IMR-90 (cell line): ENCODE results near the gene MISP3. TPM values are rescaled to one million over a fixed set of nuclear protein-coding genes. Genes with fewer than 3 reads are reported as not detected.
A peak's percentile ranks its signal among the peaks of the same experiment; 100 is the strongest.

Experiments used
- ATAC-seq: fragments of 200-7000 bp; cut with Tn5 transposase; 2 replicates; pipeline ENCODE4 v1.9.1; 2020; ENCODE audit warnings: low read depth, mild to moderate bottlenecking, moderate library complexity
- BruUV-seq: library from RNA; stranded (reverse); fragments of 400-500 nt; replicated peaks from 2 replicates; lab custom pipeline; 2021; lab: Mats Ljungman, UMichigan
- CTCF ChIA-PET: fragments of 300-600 bp; formaldehyde crosslinking; extraction: SDS; loops from one replicate; lab custom pipeline; 2021; ENCODE audit warnings: antibody characterized with exemption; lab: Yijun Ruan, JAX
- POLR2A ChIA-PET: fragments of 300-600 bp; sonication (Branson Sonifier 250); formaldehyde crosslinking; loops from one replicate; lab custom pipeline; 2022; ENCODE audit warnings: antibody characterized with exemption; ENCODE audit not compliant: unreplicated experiment; lab: Charles Lee
- DNase-seq: peaks from one replicate; pipeline ENCODE4 v3.0.0; 2013
- H2AFZ ChIP-seq: replicated peaks from 2 replicates; pipeline ENCODE3; 2013; ENCODE audit warnings: low read length, mild to moderate bottlenecking; ENCODE audit not compliant: poor library complexity
- H2AK5ac ChIP-seq: 2 replicates; pipeline ENCODE4 v1.6.1; 2013; ENCODE audit warnings: low read depth, low read length, inconsistent platforms
- H2AK9ac ChIP-seq: replicated peaks from 2 replicates; pipeline ENCODE3; 2013; ENCODE audit warnings: mild to moderate bottlenecking, low read depth, low read length, moderate library complexity; ENCODE audit not compliant: poor library complexity
- H2BK120ac ChIP-seq: 2 replicates; pipeline ENCODE4 v1.6.1; 2013; ENCODE audit warnings: low read depth, low read length, inconsistent platforms
- H2BK15ac ChIP-seq: 3 replicates; pipeline ENCODE4 v1.6.1; 2013; ENCODE audit warnings: low read depth, low read length, inconsistent platforms
- H2BK20ac ChIP-seq: 2 replicates; pipeline ENCODE4 v1.6.1; 2013; ENCODE audit warnings: low read depth, mild to moderate bottlenecking, inconsistent platforms, low read length, moderate library complexity
- H2BK5ac ChIP-seq: 2 replicates; pipeline ENCODE4 v1.6.1; 2013; ENCODE audit warnings: mild to moderate bottlenecking, low read depth, low read length, inconsistent platforms; ENCODE audit not compliant: poor library complexity, severe bottlenecking
- H3K14ac ChIP-seq: replicated peaks from 2 replicates; pipeline ENCODE4 v1.6.1; 2013; ENCODE audit warnings: low read depth, low read length, inconsistent platforms
- H3K18ac ChIP-seq: 2 replicates; pipeline ENCODE4 v1.6.1; 2013; ENCODE audit warnings: low read depth, low read length, control low read depth
- H3K23ac ChIP-seq: 2 replicates; pipeline ENCODE4 v1.6.1; 2013; ENCODE audit warnings: low read depth, low read length, inconsistent platforms
- H3K27ac ChIP-seq: 2 replicates; pipeline ENCODE4 v1.5.1; 2013; ENCODE audit warnings: mild to moderate bottlenecking, control low read depth, low read length; ENCODE audit not compliant: insufficient read depth
- H3K27me3 ChIP-seq: 2 replicates; pipeline ENCODE4 v1.6.1; 2013; ENCODE audit warnings: low read length; ENCODE audit not compliant: control insufficient read depth, insufficient read depth
- H3K36me3 ChIP-seq: 2 replicates; pipeline ENCODE4 v1.6.1; 2013; ENCODE audit warnings: low read length, mixed read lengths; ENCODE audit not compliant: control insufficient read depth, insufficient read depth
- H3K4ac ChIP-seq: 2 replicates; pipeline ENCODE4 v1.6.1; 2013; ENCODE audit warnings: low read depth, low read length, inconsistent platforms
- H3K4me1 ChIP-seq: 2 replicates; pipeline ENCODE4 v1.6.1; 2013; ENCODE audit warnings: low read length, mixed read lengths; ENCODE audit not compliant: control insufficient read depth, insufficient read depth
- H3K4me2 ChIP-seq: 2 replicates; pipeline ENCODE4 v1.6.1; 2013; ENCODE audit warnings: low read depth, mild to moderate bottlenecking, control low read depth, low read length, moderate library complexity
- H3K4me3 ChIP-seq: 2 replicates; pipeline ENCODE4 v1.5.1; 2013; ENCODE audit warnings: low read depth, mild to moderate bottlenecking, control low read depth, low read length, moderate library complexity; ENCODE audit not compliant: insufficient read depth
- H3K56ac ChIP-seq: 2 replicates; pipeline ENCODE4 v1.6.1; 2013; ENCODE audit warnings: low read length, inconsistent platforms; ENCODE audit not compliant: insufficient read depth; ENCODE audit errors: extremely low read depth
- H3K79me1 ChIP-seq, 2 experiments: 2 replicates each; pipeline ENCODE4 v1.6.1; 2013; ENCODE audit warnings: low read length in 2 of 2, inconsistent platforms in 1 of 2, low read depth in 1 of 2
- H3K9ac ChIP-seq: 2 replicates; pipeline ENCODE4 v1.6.1; 2013; ENCODE audit warnings: low read depth, low read length, control low read depth
- H3K9me1 ChIP-seq: 2 replicates; pipeline ENCODE4 v1.6.1; 2013; ENCODE audit warnings: low read length, inconsistent platforms; ENCODE audit not compliant: insufficient read depth
- H3K9me3 ChIP-seq: 2 replicates; pipeline ENCODE4 v1.6.1; 2013; ENCODE audit warnings: low read length; ENCODE audit not compliant: control insufficient read depth, insufficient read depth
- H4K20me1 ChIP-seq: 2 replicates; pipeline ENCODE4 v1.6.1; 2013; ENCODE audit warnings: low read length, inconsistent platforms; ENCODE audit not compliant: insufficient read depth
- H4K5ac ChIP-seq: 2 replicates; pipeline ENCODE4 v1.6.1; 2013; ENCODE audit warnings: mild to moderate bottlenecking, low read depth, low read length, control low read depth
- H4K8ac ChIP-seq, 2 experiments: 2 replicates each; pipeline ENCODE4 v1.6.1; 2013; ENCODE audit warnings: low read depth in 2 of 2, low read length in 2 of 2, control low read depth in 1 of 2, inconsistent platforms in 1 of 2
- H4K91ac ChIP-seq: 2 replicates; pipeline ENCODE4 v1.6.1; 2013; ENCODE audit warnings: low read depth, low read length, inconsistent platforms; ENCODE audit not compliant: insufficient read depth
- BHLHE40 ChIP-seq: fragments of 150-350 bp; IDR thresholded peaks from 2 replicates; pipeline ENCODE4 v1.6.1; 2016; ENCODE audit warnings: mild to moderate bottlenecking, low read depth, low read length
- CEBPB ChIP-seq: IDR thresholded peaks from 2 replicates; pipeline ENCODE4 v1.6.1; 2012; ENCODE audit warnings: low read depth, low read length, improper control_type of control experiment
- ELK1 ChIP-seq: fragments of 150-350 bp; IDR thresholded peaks from 2 replicates; pipeline ENCODE4 v1.6.1; 2016; ENCODE audit warnings: low read depth, mild to moderate bottlenecking, low read length, moderate library complexity, borderline replicate concordance
- FOS ChIP-seq: fragments of 150-350 bp; IDR thresholded peaks from 2 replicates; pipeline ENCODE4 v1.6.1; 2016; ENCODE audit warnings: low read depth, low read length
- MAZ ChIP-seq: IDR thresholded peaks from 2 replicates; pipeline ENCODE4 v1.6.1; 2012; ENCODE audit warnings: low read depth, mild to moderate bottlenecking, low read length, improper control_type of control experiment, moderate library complexity, borderline replicate concordance
- WGBS, 2 experiments: methylation state at CpG; one replicate each; pipeline versions ENCODE4 v1.1.5 to v1.1.7; 2013; ENCODE audit warnings: missing lambda C conversion rate in 2 of 2; ENCODE audit not compliant: insufficient read length in 1 of 2; ENCODE audit errors: extremely low coverage in 2 of 2; 5-methylcytosine and 5-hydroxymethylcytosine counted together
- dilution Hi-C: fragments of 300-500 bp; cut with HindIII; formaldehyde crosslinking; loops from one replicate; pipeline ENCODE4 v1.14.3; 2018; ENCODE audit warnings: low sequenced_read_pairs; ENCODE audit not compliant: unreplicated experiment
- in situ Hi-C: fragments of 300-500 bp; cut with MboI; formaldehyde crosslinking; loops from 3 replicates; pipeline ENCODE4 v1.14.3; 2019; ENCODE audit warnings: low sequenced_read_pairs, inconsistent platforms, mixed read lengths
- intact Hi-C: fragments of 100-400 bp; cut with micrococcal nuclease; formaldehyde crosslinking; loops from 2 replicates; pipeline ENCODE4 v1.10.0; 2022
- polyA plus RNA-seq, 3 experiments: library from polyadenylated mRNA; depleted of rRNA; stranded (reverse); fragments of >200 nt; gene quantifications; 2 replicates each; pipeline ENCODE4 v1.2.3, GENCODE V29; 2012; ENCODE audit warnings: low replicate concordance in 1 of 3
- total RNA-seq: library from RNA; depleted of rRNA; stranded (reverse); fragments of >200 nt; gene quantifications from 2 replicates; pipeline ENCODE4 v1.2.3, GENCODE V29; 2012

The MISP3 gene
- total and polyA plus RNA-seq, 2 of the 4 experiments (the other 2 are of a cell fraction), result under 0.01 to 0.68 TPM

- Histone ChIP-seq H3K4me1 (peaks cover 1% of the 10 kb centered on the region; the same call in 1 of the 2 replicates), H2BK120ac (no peak overlapping the region), H4K91ac (no peak overlapping the region), H3K9me3 (no peaks in the 10 kb centered on the region), H2BK20ac (no peak overlapping the region), H2BK5ac (no peak overlapping the region), H3K4me3 (no peak overlapping the region), H4K20me1 (no peaks in the 10 kb centered on the region), H3K27me3 (peaks cover 36% of the 10 kb centered on the region), H3K4ac (no peak overlapping the region), H2AK5ac (no peak overlapping the region), H2AK9ac (peak overlapping the region; percentile 70), H3K14ac (no peak overlapping the region), H4K8ac (no peak overlapping the region), H3K9ac (no peak overlapping the region), H3K79me1 (no peaks in the 10 kb centered on the region), H3K36me3 (no peaks in the 10 kb centered on the region), H3K4me2 (no peak overlapping the region; the same call in 1 of the 2 replicates), H3K18ac (no peak overlapping the region), H2AFZ (peak overlapping the region; percentile 72), H3K9me1 (no peaks in the 10 kb centered on the region), H3K56ac (no peak overlapping the region), H2BK15ac (no peak overlapping the region), H3K27ac (no peak overlapping the region), H4K5ac (no peak overlapping the region), H3K23ac (no peak overlapping the region; the same call in 1 of the 2 replicates)
- POLR2A ChIA-PET, result no interaction called here
- intact Hi-C loops (no loop called here), dilution Hi-C loops (no loop called here), in situ Hi-C loops (no loop called here)
- CTCF ChIA-PET, result interaction anchor here (0.7 to 1.9 kb wide), 6 partner anchors 11 to 164 kb away, joined by 3 to 9 read pairs (median 4); no protein-coding TSS in a partner anchor
- WGBS, 2 experiments, result 26 to 100% methylated on average over 3 to 14 of the region's 17 CpGs
- DNase-seq (no peak), ATAC-seq (no peak)
- no TSS peak for BruUV-seq
- TF ChIP-seq ELK1 (no peak), FOS (no peak), MAZ (no peak), BHLHE40 (no peak), CEBPB (no peak)
Observed at GRCh38 chr19:14058182-14059092, 14.1 kb upstream of the MISP3 start.
